Neural crest cell (in vitro differentiated cells): Measurements from ENCODE around the gene NPRL2. TPM values are rescaled to one million over a fixed set of nuclear protein-coding genes. Genes with fewer than 3 reads are reported as not detected.

Source experiments
- DNase-seq: peaks from one replicate; pipeline ENCODE4 v3.0.0; 2021; ENCODE audit warnings: low read depth, mixed read lengths, low spot score
- H3K27ac Mint-ChIP-seq: one replicate; pipeline ENCODE4 v1.8.0; 2021; ENCODE audit warnings: mild to moderate bottlenecking, mixed read lengths; ENCODE audit not compliant: unreplicated experiment
- H3K27me3 Mint-ChIP-seq: 2 replicates; pipeline ENCODE4 v1.8.0; 2021; ENCODE audit warnings: low read depth, mild to moderate bottlenecking, mixed read lengths
- H3K36me3 Mint-ChIP-seq: 2 replicates; pipeline ENCODE4 v1.8.0; 2021; ENCODE audit warnings: low read depth, mild to moderate bottlenecking, mixed read lengths
- H3K4me1 Mint-ChIP-seq: 2 replicates; pipeline ENCODE4 v1.8.0; 2021; ENCODE audit warnings: mixed read lengths
- H3K4me3 Mint-ChIP-seq: one replicate; pipeline ENCODE4 v1.8.0; 2021; ENCODE audit warnings: mild to moderate bottlenecking, mixed read lengths
- H3K9me3 Mint-ChIP-seq: 2 replicates; pipeline ENCODE4 v1.8.0; 2021; ENCODE audit warnings: mixed read lengths
- CTCF ChIP-seq: fragments of 200-600 bp; sonication (generic); conservative IDR thresholded peaks from 2 replicates; pipeline ENCODE4 v1.5.0; 2021; ENCODE audit warnings: antibody characterized with exemption, mild to moderate bottlenecking
- total RNA-seq: library from RNA; stranded (reverse); gene quantifications from 2 replicates; pipeline ENCODE4 v1.2.1, GENCODE V29; 2021

NPRL2 gene
- total RNA-seq, 1 donor from 2014 or later: 30.6 TPM

DNA sequence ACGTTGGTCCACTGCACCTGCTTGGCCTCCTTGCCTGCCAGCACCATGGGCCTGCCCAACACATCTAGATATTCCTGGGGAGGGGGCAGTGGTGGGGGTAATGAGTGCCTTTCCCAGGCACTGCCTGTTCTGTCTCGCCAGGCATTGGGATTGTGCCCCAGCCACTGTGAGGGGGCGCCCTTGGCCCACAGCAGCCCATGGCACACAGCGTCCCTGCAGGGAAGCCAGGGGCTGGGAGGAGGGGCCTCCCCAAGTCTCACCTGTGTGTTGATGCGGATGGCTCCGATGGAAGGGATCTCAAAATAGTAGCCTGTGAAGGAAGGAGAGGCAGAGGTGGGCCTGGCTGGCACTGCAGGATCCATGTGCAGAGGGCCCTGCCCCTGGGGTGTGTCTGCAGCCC, 27.4 kb upstream of the NPRL2 start:
- no peaks in the 10 kb centered on the region for H3K9me3 Mint-ChIP-seq
- peaks cover 12% of the 10 kb centered on the region for H3K4me1 Mint-ChIP-seq
- H3K27me3 Mint-ChIP-seq: no peaks in the 10 kb centered on the region
- H3K4me3 Mint-ChIP-seq: no peak overlapping the region
- H3K27ac Mint-ChIP-seq: no peak overlapping the region
- no peak for TF ChIP-seq CTCF
- no peaks in the 10 kb centered on the region for H3K36me3 Mint-ChIP-seq
- DNase-seq: no peak

DNA sequence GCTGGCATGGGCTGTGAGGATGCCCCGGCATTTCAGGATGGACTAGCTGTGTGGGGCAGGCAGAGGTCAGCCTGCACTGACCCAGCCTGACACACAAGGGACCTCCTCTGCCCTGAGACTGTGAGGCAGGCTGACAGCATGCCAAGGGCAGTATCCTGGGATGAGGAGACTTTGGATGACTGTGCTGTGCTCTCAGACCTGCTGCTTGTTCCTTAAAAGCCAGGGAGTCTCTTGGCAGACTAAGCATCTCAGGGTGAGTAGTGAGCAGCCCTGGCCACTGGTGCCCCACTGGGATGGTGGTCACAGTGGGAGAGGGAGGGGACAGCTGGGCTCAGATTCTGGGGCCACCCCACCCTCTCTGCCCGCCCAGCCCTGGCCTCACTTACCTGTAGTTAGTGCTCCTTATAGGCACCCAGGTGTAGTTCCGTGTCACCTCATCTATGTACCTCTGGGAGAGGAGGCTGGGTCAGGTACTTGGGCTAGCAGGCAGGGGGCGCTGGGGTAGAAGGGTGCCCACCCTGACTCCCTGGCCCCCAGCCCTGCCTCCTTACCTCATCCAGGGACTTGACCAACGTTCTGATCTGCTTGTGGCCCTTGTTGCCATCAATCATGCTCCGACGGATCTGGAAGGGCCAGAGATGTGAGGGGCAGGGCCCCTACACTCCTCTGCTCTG, 24.8 kb upstream of the NPRL2 start:
- TF ChIP-seq CTCF: peak; percentile 21
- Mint-ChIP-seq H3K4me1 (peaks cover 25% of the 10 kb centered on the region), H3K4me3 (no peak overlapping the region), H3K27ac (no peak overlapping the region), H3K36me3 (no peaks in the 10 kb centered on the region), H3K27me3 (no peaks in the 10 kb centered on the region), H3K9me3 (no peaks in the 10 kb centered on the region)
- no peak for DNase-seq

DNA sequence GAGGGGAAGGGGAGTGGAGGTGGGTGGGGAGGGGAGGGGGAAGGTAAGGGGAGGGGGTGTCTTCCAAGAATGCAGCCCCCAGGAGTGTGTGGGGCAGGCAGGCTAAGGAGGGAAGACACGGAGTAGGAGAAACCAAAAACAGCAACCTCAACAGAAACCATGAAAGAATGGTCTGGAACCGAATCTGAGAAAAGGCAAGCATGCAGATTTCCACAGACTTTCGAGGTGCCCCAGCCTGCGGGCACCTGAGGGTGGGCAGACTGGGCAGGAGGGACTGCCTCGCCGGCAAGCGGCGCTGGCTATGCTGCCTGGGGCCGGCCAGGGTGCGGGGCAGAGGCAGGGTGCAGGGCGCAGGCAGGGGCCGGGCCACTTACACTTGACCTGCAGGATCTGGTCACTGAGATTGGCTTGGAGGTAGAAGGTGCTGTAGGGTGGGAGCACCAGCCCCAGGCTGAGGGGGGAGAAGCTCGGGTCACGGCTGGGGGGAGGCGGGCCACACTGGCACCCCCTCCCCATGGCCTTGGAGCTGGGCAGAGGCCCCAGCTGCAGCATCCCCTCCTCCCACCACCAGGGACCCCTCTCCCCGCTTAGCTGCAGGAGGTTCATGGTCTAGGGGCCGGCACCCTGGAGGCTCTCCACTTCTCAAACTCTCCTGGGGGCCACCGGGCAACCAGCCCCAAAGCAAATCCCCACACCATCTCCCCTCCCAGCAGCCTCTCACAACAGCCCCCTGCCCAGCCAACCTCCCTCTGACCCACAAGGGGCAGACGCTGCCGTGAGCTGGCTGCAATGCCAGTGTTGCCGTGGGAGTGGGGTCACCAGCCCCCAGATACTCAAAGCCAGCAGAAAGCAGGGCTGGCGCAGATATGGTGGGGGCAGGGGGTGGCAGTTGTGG, 24.0 kb upstream of the NPRL2 start:
- H3K4me1 Mint-ChIP-seq: peaks cover 25% of the 10 kb centered on the region
- H3K36me3 Mint-ChIP-seq: no peaks in the 10 kb centered on the region
- no peak for TF ChIP-seq CTCF

DNA sequence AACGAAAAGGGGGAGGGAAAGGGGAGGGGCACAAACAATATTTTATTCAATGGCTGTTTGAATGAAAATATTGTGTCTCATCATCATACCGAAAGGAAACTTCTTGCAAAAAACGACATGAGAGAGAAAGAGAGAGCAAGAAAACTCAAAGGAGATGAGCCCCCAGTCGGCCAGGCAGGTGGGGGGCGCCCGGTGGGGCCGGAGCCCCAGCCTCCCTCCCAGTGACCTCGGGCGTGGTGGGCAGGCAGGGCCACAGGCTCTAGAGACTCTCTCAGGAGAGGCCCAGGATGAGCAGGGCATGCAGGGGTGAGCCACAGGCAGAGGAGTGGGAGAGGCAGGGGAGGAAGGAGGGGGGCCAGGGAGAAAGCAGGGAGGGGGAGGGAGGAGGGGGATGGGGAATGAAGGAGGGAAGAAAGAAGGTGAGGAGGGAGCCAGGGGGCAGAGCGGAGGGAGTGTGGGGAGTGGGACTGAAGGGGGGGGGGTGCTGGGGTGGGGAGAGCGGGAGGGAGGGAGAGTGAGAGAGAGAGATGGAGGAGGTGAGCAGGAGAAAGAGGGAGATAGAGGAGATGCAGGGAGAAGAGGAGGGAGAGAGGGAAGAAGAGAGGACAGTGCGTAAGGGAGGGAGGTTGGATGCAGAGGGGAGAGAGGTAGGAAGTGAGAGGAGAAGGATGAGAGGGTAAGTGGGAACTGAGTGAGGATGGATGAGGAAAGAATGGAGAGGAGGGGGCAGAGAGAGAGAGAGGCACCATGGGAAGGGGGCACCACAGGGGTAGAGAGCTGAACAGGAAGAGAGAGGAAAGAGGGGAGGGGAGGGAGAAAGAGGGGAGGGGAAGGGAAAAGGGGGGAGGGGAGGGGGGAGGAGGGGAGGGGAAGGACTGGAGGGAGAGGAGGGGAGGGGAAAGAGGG, 22.8 kb upstream of the NPRL2 start:
- no peaks in the 10 kb centered on the region for H3K27me3 Mint-ChIP-seq
- no peak overlapping the region for H3K27ac Mint-ChIP-seq
- no peaks in the 10 kb centered on the region for H3K9me3 Mint-ChIP-seq
- no peak for TF ChIP-seq CTCF
- no peaks in the 10 kb centered on the region for H3K36me3 Mint-ChIP-seq
- DNase-seq: no peak
- no peak overlapping the region for H3K4me3 Mint-ChIP-seq
- H3K4me1 Mint-ChIP-seq: peaks cover 25% of the 10 kb centered on the region

More for the DNA sequence above, 24.0 kb upstream of the NPRL2 start:
- H3K27me3 Mint-ChIP-seq: no peaks in the 10 kb centered on the region
- H3K27ac Mint-ChIP-seq: no peak overlapping the region
- H3K4me3 Mint-ChIP-seq: no peak overlapping the region
- DNase-seq: no peak
- no peaks in the 10 kb centered on the region for H3K9me3 Mint-ChIP-seq

DNA sequence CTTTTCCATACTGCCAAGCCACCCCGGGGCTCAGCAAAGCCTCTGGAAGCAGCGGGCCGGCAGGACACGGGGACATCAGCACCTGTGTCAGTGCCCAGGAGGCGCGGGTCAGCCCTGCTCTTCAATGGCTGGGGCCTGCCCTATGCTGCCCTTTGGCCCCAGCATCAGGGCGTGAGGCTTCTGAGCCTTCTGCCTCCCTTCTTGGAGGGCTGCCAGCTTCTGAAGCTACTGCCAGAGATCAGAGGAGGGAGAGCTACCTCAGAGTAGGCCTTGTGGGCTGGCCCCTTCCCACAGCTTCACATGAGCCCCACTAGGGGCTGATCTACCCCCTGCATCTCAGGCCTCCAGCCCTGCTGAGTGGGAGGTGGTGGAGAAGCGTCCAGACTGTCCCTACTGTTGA, 21.8 kb upstream of the NPRL2 start:
- peaks cover 25% of the 10 kb centered on the region for H3K4me1 Mint-ChIP-seq
- no peak overlapping the region for H3K4me3 Mint-ChIP-seq
- H3K27me3 Mint-ChIP-seq: no peaks in the 10 kb centered on the region
- peak overlapping the region; percentile 93 for H3K27ac Mint-ChIP-seq
- H3K36me3 Mint-ChIP-seq: no peaks in the 10 kb centered on the region
- H3K9me3 Mint-ChIP-seq: no peaks in the 10 kb centered on the region
- no peak for TF ChIP-seq CTCF
- DNase-seq: no peak
